HUES6 (cell line): ENCODE data around the gene TMEM139.

Experiments
- H3K27ac ChIP-seq: 2 replicates; pipeline ENCODE4 v1.7.0; 2013; ENCODE audit warnings: low read depth, mild to moderate bottlenecking, low read length, inconsistent platforms
- H3K27me3 ChIP-seq: 2 replicates; pipeline ENCODE4 v1.6.1; 2013; ENCODE audit warnings: low read length; ENCODE audit not compliant: control insufficient read depth, insufficient read depth
- H3K36me3 ChIP-seq: 2 replicates; pipeline ENCODE4 v1.6.1; 2013; ENCODE audit warnings: low read length; ENCODE audit not compliant: control insufficient read depth, insufficient read depth
- H3K4me1 ChIP-seq: 2 replicates; pipeline ENCODE4 v1.6.1; 2013; ENCODE audit warnings: low read length; ENCODE audit not compliant: control insufficient read depth, insufficient read depth
- H3K4me3 ChIP-seq: 2 replicates; pipeline ENCODE4 v1.5.1; 2013; ENCODE audit warnings: low read depth, low read length
- H3K9ac ChIP-seq: one replicate; pipeline ENCODE4 v1.6.1; 2013; ENCODE audit warnings: mild to moderate bottlenecking, low read length
- H3K9me3 ChIP-seq: 2 replicates; pipeline ENCODE4 v1.6.1; 2013; ENCODE audit warnings: low read depth, low read length; ENCODE audit not compliant: control insufficient read depth, insufficient read depth

Gene TMEM139

GRCh38 chr7:143280160-143280559, 4.6 kb upstream of the TMEM139 start:
- no peaks in the 10 kb centered on the region for H3K27me3 ChIP-seq
- H3K9ac ChIP-seq = no peak overlapping the region
- no peaks in the 10 kb centered on the region for H3K9me3 ChIP-seq
- peaks cover 21% of the 10 kb centered on the region for H3K4me1 ChIP-seq
- H3K27ac ChIP-seq = no peak overlapping the region
- no peak overlapping the region for H3K4me3 ChIP-seq
- H3K36me3 ChIP-seq = no peaks in the 10 kb centered on the region

GRCh38 chr7:143280566-143280965, 4.2 kb upstream of the TMEM139 start:
- Histone ChIP-seq H3K4me1 (peaks cover 25% of the 10 kb centered on the region), H3K9me3 (no peaks in the 10 kb centered on the region), H3K27ac (no peak overlapping the region), H3K9ac (no peak overlapping the region), H3K4me3 (no peak overlapping the region), H3K27me3 (no peaks in the 10 kb centered on the region), H3K36me3 (no peaks in the 10 kb centered on the region)

- Histone ChIP-seq H3K4me3 (no peak overlapping the region), H3K27me3 (peaks cover 8% of the 10 kb centered on the region), H3K27ac (no peak overlapping the region), H3K9me3 (no peaks in the 10 kb centered on the region), H3K9ac (no peak overlapping the region), H3K36me3 (no peaks in the 10 kb centered on the region), H3K4me1 (peaks cover 29% of the 10 kb centered on the region)
Measured at GRCh38 chr7:143281529-143281928, 3.2 kb upstream of the TMEM139 start.

- H3K4me3 ChIP-seq = no peak overlapping the region
Measured at GRCh38 chr7:143282124-143282523, 2.6 kb upstream of the TMEM139 start.

GRCh38 chr7:143283381-143283780, 1.4 kb upstream of the TMEM139 start:
- H3K27me3 ChIP-seq = peaks cover 21% of the 10 kb centered on the region
- peaks cover 29% of the 10 kb centered on the region for H3K4me1 ChIP-seq
- no peak overlapping the region for H3K27ac ChIP-seq
- H3K36me3 ChIP-seq = peaks cover 3% of the 10 kb centered on the region; the same call in 1 of the 2 replicates
- H3K4me3 ChIP-seq = no peak overlapping the region
- peaks cover 11% of the 10 kb centered on the region for H3K9me3 ChIP-seq
- H3K9ac ChIP-seq = no peak overlapping the region

More at GRCh38 chr7:143282124-143282523, 2.6 kb upstream of the TMEM139 start:
- peaks cover 29% of the 10 kb centered on the region for H3K4me1 ChIP-seq
- no peak overlapping the region for H3K27ac ChIP-seq
- no peak overlapping the region for H3K9ac ChIP-seq
- peaks cover 4% of the 10 kb centered on the region; the same call in 1 of the 2 replicates for H3K9me3 ChIP-seq
- H3K27me3 ChIP-seq = peaks cover 14% of the 10 kb centered on the region
- H3K36me3 ChIP-seq = no peaks in the 10 kb centered on the region

GRCh38 chr7:143285470-143285778, 666 bp downstream of the TMEM139 start:
- peaks cover 4% of the 10 kb centered on the region for H3K36me3 ChIP-seq
- no peak overlapping the region for H3K9ac ChIP-seq
- no peak overlapping the region for H3K27ac ChIP-seq
- peaks cover 11% of the 10 kb centered on the region for H3K9me3 ChIP-seq
- peaks cover 21% of the 10 kb centered on the region for H3K27me3 ChIP-seq
- H3K4me3 ChIP-seq = peak overlapping the region; percentile 59
- H3K4me1 ChIP-seq = peaks cover 39% of the 10 kb centered on the region

GRCh38 chr7:143285806-143286521, 1.2 kb downstream of the TMEM139 start:
- Histone ChIP-seq H3K9ac (no peak overlapping the region), H3K4me3 (no peak overlapping the region), H3K27me3 (peaks cover 21% of the 10 kb centered on the region), H3K4me1 (peaks cover 41% of the 10 kb centered on the region), H3K36me3 (peaks cover 10% of the 10 kb centered on the region), H3K9me3 (peaks cover 11% of the 10 kb centered on the region), H3K27ac (no peak overlapping the region)

- H3K27ac ChIP-seq = no peak overlapping the region
- no peak overlapping the region for H3K9ac ChIP-seq
- H3K27me3 ChIP-seq = peaks cover 21% of the 10 kb centered on the region
- no peak overlapping the region for H3K4me3 ChIP-seq
- peaks cover 11% of the 10 kb centered on the region for H3K9me3 ChIP-seq
- H3K4me1 ChIP-seq = peaks cover 41% of the 10 kb centered on the region
- H3K36me3 ChIP-seq = peaks cover 15% of the 10 kb centered on the region
Measured at GRCh38 chr7:143286522-143286890, 1.7 kb downstream of the TMEM139 start.

GRCh38 chr7:143287339-143287934, 2.7 kb downstream of the TMEM139 start:
- Histone ChIP-seq H3K4me3 (no peak overlapping the region), H3K36me3 (peaks cover 25% of the 10 kb centered on the region), H3K27ac (no peak overlapping the region), H3K9ac (peak overlapping the region; percentile 21), H3K27me3 (peaks cover 21% of the 10 kb centered on the region), H3K4me1 (peaks cover 41% of the 10 kb centered on the region), H3K9me3 (peaks cover 11% of the 10 kb centered on the region)

- peaks cover 38% of the 10 kb centered on the region for H3K4me1 ChIP-seq
Measured at GRCh38 chr7:143287935-143288826, 3.4 kb downstream of the TMEM139 start, which contains the start of gene CASP2. CASP2 (plus strand) TSS chr7:143288351; CDS start chr7:143288456, 105 bp downstream.

GRCh38 chr7:143288836-143289235, 4.1 kb downstream of the TMEM139 start:
- peak overlapping the region; percentile 93 for H3K9ac ChIP-seq
- H3K27ac ChIP-seq = peak overlapping the region; percentile 90
- peaks cover 32% of the 10 kb centered on the region for H3K4me1 ChIP-seq
- H3K4me3 ChIP-seq = peak overlapping the region; percentile 83
- peaks cover 38% of the 10 kb centered on the region for H3K36me3 ChIP-seq
- peaks cover 21% of the 10 kb centered on the region for H3K27me3 ChIP-seq
- peaks cover 11% of the 10 kb centered on the region for H3K9me3 ChIP-seq

More at GRCh38 chr7:143287935-143288826, 3.4 kb downstream of the TMEM139 start, which contains the start of gene CASP2:
- Histone ChIP-seq H3K9ac (peak within 1 kb of the TSS; percentile 93), H3K27ac (peak within 1 kb of the TSS; percentile 90), H3K9me3 (peaks cover 11% of the 10 kb centered on the region), H3K4me3 (peak within 1 kb of the TSS; percentile 83), H3K27me3 (peaks cover 21% of the 10 kb centered on the region), H3K36me3 (peaks cover 31% of the 10 kb centered on the region)
